ENCODE results near the gene ENO4.

Gene ENO4

GRCh38 chr10:116888380-116889055 is 39.2 kb downstream of the ENO4 start:
- no peak overlapping the region for H3K4me3 ChIP-seq (ENCODE audit: low read depth, low read length)
- DNase-seq (ENCODE audit: low read depth): peak; percentile 87

DNA sequence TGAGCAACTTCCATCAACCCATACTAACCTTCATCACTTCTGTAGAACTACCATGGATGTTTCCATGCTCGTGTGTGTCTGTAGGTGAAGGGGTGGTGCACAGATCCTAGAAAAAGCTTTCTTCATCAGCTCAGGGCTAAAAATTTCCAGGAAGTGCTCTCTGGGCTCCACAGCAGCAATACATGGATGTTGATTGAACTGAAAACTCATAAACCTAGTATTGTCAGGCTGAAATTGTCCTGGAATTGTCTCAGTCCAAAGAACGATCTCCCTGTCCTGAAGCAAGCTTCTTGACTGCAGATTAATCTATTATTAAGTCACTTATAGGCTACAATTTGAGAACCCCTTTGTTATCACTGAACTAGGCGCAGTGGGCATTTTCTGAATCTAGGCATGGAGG is 39.8 kb downstream of the ENO4 start:
- no peak overlapping the region for H3K4me3 ChIP-seq (ENCODE audit: low read depth, low read length)
- no peak for TF ChIP-seq CTCF (conservative IDR thresholded peaks at IDR 0.05; ENCODE audit: low read depth, low read length)
- no peak for DNase-seq (ENCODE audit: low read depth)

More at GRCh38 chr10:116888380-116889055, 39.2 kb downstream of the ENO4 start:
- TF ChIP-seq CTCF (conservative IDR thresholded peaks at IDR 0.05; ENCODE audit: low read depth, low read length): no peak

DNA sequence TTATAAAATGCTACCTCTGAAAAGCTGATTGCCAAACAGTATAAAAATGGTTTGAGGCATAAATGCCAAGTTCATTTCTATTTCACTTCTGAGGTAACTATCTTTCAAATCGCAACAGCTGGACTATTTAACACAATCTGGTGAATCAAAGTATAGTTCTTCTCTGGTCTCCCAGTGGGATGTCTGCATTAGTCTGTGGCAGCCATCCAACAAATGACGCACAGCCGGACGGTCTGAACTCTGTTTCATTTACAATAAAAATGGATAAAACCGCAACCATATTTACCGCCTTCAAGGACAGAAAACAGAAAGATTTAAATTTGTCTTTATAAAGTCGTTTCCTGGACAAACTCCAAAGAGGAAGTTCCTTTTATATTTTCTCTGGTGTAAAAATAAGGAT is 41.9 kb downstream of the ENO4 start:
- peak; percentile 96 for DNase-seq (ENCODE audit: low read depth)
- no peak for TF ChIP-seq CTCF (conservative IDR thresholded peaks at IDR 0.05; ENCODE audit: low read depth, low read length)

DNA sequence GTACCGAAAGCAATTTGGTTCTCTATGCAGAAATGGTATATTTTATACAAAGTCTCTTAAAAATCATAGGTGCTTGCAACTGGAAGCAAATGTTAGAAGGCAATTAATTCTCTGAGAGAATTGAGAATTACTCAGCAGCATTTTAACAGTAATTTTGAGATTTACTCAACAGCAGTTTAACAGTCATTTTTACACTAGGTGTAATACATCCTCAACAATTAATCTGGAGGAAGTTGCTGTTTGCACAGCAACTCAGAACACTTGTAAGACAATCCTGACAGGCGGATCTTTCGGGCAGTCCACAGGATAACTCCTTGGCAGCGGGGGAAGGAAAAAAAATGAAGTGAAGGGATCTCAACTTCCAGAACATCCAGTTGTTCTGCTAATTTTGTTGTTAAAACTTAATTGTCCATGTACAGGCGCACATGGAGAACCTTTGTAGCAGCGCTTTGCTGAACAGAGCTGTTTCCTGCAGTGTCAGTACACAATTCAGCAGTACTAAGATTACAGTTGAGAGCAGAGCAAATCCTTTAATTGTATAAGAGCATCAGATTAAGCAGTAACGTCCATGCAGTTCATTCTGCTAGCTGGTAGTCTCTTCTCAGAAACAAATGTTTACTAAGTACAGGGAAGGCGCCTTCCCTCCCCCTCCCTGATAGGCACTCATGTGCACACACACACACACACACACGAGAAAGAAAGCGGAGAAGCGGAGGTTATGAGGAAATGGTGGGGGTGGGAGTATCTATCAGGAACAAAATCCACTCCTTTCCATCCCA is 43.8 kb downstream of the ENO4 start:
- peak overlapping the region; percentile 2 for H3K4me3 ChIP-seq (ENCODE audit: low read depth, low read length)
- DNase-seq (ENCODE audit: low read depth): peak; percentile 46
- no peak for TF ChIP-seq CTCF (conservative IDR thresholded peaks at IDR 0.05; ENCODE audit: low read depth, low read length)

More for the DNA sequence above, 41.9 kb downstream of the ENO4 start:
- H3K4me3 ChIP-seq (ENCODE audit: low read depth, low read length): no peak overlapping the region

DNA sequence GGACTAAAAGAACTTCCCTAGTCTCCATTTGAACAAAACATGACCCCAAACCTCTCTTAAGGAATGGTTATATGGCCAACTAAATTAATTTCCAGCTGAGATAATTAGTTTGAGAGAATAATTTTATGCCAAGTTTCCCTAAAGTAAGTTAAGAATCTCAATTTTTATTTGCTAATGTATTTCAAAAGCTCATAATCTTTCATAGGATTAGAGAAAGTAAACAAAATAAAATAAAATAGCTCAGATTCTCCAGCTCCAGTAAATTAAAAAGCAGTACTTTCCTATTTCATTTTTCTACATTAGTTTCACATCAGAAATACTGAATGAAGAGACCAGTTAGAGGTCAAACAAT is 44.4 kb downstream of the ENO4 start:
- no peak overlapping the region for H3K4me3 ChIP-seq (ENCODE audit: low read depth, low read length)
- DNase-seq (ENCODE audit: low read depth): no peak
- TF ChIP-seq CTCF (conservative IDR thresholded peaks at IDR 0.05; ENCODE audit: low read depth, low read length): no peak

DNA sequence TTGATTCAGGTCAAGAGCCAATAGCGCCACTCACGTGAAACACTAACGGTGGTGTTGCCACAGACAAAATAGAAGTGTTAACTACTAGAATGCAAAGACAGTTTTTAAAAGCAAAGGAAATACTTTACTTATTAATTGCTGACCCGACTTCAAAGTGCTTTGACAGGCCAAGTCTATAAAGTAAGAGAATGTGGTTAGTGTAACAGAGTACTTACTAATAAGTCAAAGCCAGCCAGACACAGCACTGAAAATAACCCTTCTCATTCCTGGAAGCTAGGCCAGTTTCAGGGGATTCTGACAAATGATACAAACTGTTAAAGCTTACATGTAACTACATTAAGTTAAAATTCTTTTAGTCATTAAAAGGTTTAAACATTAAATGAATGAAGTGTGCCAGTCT is 50.3 kb downstream of the ENO4 start:
- TF ChIP-seq CTCF (conservative IDR thresholded peaks at IDR 0.05; ENCODE audit: low read depth, low read length): no peak
- DNase-seq (ENCODE audit: low read depth): no peak
- no peak overlapping the region for H3K4me3 ChIP-seq (ENCODE audit: low read depth, low read length)

DNA sequence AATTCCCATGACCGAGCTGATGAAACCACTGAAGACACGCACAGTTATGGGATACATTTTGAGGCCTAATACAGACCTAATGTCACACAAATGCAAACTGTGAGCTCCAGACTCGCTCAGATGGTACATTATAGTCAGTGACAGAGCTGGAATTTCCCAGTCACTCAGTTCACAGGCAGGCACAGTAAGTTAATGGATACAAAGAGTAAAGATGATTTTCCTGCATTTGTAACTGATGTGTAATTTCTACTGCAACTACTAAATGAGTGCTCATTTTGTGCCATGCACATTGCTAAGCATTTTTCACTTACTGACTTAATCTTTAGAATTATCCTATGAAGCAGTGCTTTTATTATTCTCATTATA is 56.5 kb downstream of the ENO4 start:
- DNase-seq (ENCODE audit: low read depth): no peak
- no peak for TF ChIP-seq CTCF (conservative IDR thresholded peaks at IDR 0.05; ENCODE audit: low read depth, low read length)
- H3K4me3 ChIP-seq (ENCODE audit: low read depth, low read length): no peak overlapping the region
